HEK293T (cell line): ENCODE measurements around the gene ADAMTSL4.

ENCODE experiments used
- CTCF ChIA-PET: fragments of 350-600 bp; formaldehyde crosslinking; extraction: SDS; loops from one replicate; lab custom pipeline; 2021; ENCODE audit warnings: antibody characterized with exemption, inconsistent platforms; lab: Yijun Ruan, JAX
- POLR2A ChIA-PET: fragments of 350-600 bp; formaldehyde crosslinking; extraction: SDS; loops from one replicate; lab custom pipeline; 2020; ENCODE audit warnings: antibody characterized with exemption, inconsistent platforms; lab: Yijun Ruan, JAX
- DNase-seq: peaks from one replicate; pipeline ENCODE4 v3.0.0; 2012; ENCODE audit warnings: mixed read lengths; ENCODE audit errors: extremely low spot score
- ARNT ChIP-seq: fragments of 450-650 bp; IDR thresholded peaks from 2 replicates; pipeline ENCODE4 v1.6.1; 2017; ENCODE audit warnings: mild to moderate bottlenecking
- BHLHE40 ChIP-seq: fragments of 450-650 bp; IDR thresholded peaks from 2 replicates; pipeline ENCODE4 v1.6.1; 2016; ENCODE audit warnings: mild to moderate bottlenecking, moderate library complexity, borderline replicate concordance
- CTBP1 ChIP-seq: fragments of 450-650 bp; IDR thresholded peaks from 2 replicates; pipeline ENCODE4 v1.6.1; 2016; ENCODE audit warnings: borderline replicate concordance
- ELF4 ChIP-seq: fragments of 450-650 bp; IDR thresholded peaks from 2 replicates; pipeline ENCODE4 v1.6.1; 2017; ENCODE audit warnings: antibody characterized with exemption
- FOXA1 ChIP-seq: fragments of 450-650 bp; IDR thresholded peaks from 2 replicates; pipeline ENCODE4 v1.6.1; 2016; ENCODE audit warnings: mild to moderate bottlenecking
- FOXK2 ChIP-seq: fragments of 450-650 bp; IDR thresholded peaks from 2 replicates; pipeline ENCODE4 v1.6.1; 2016; ENCODE audit warnings: mild to moderate bottlenecking
- FOXM1 ChIP-seq: fragments of 450-650 bp; IDR thresholded peaks from 2 replicates; pipeline ENCODE4 v1.6.1; 2017; ENCODE audit warnings: mild to moderate bottlenecking, borderline replicate concordance
- HDGF ChIP-seq: fragments of 450-650 bp; IDR thresholded peaks from 2 replicates; pipeline ENCODE4 v1.6.1; 2017; ENCODE audit warnings: antibody characterized with exemption, borderline replicate concordance
- L3MBTL2 ChIP-seq: fragments of 450-650 bp; conservative IDR thresholded peaks from 2 replicates; pipeline ENCODE4 v1.6.1; 2016; ENCODE audit warnings: mild to moderate bottlenecking
- LEF1 ChIP-seq: fragments of 450-650 bp; IDR thresholded peaks from 2 replicates; pipeline ENCODE4 v1.6.1; 2017; ENCODE audit warnings: mild to moderate bottlenecking, borderline replicate concordance
- NFRKB ChIP-seq: fragments of 450-650 bp; IDR thresholded peaks from 2 replicates; pipeline ENCODE4 v1.6.1; 2016; ENCODE audit warnings: mild to moderate bottlenecking, moderate library complexity
- PKNOX1 ChIP-seq: fragments of 450-650 bp; IDR thresholded peaks from 2 replicates; pipeline ENCODE4 v1.6.1; 2016
- SP1 ChIP-seq: fragments of 450-650 bp; IDR thresholded peaks from 2 replicates; pipeline ENCODE4 v1.6.1; 2017
- SUZ12 ChIP-seq: fragments of 450-650 bp; IDR thresholded peaks from 2 replicates; pipeline ENCODE4 v1.6.1; 2016; ENCODE audit warnings: mild to moderate bottlenecking
- TARDBP ChIP-seq: fragments of 450-650 bp; IDR thresholded peaks from 2 replicates; pipeline ENCODE4 v1.6.1; 2016
- ZNF384 ChIP-seq: fragments of 450-650 bp; IDR thresholded peaks from 2 replicates; pipeline ENCODE4 v1.6.1; 2016

The ADAMTSL4 gene

GRCh38 chr1:150511985-150512660, 37.1 kb upstream of the ADAMTSL4 start:
- TF ChIP-seq BHLHE40 (no peak), LEF1 (no peak), ZNF384 (no peak), NFRKB (no peak), ELF4 (no peak), HDGF (no peak), ARNT (no peak), CTBP1 (no peak), L3MBTL2 (no peak), FOXA1 (no peak), SP1 (no peak), FOXK2 (no peak)
- CTCF ChIA-PET: no interaction called here
- no peak for DNase-seq
- POLR2A ChIA-PET: interaction anchor here (1.8 kb wide), 1 partner anchor 25 kb away, joined by 5 read pairs; the partner anchor contains the start of gene TARS2

- ChIA-PET CTCF (interaction anchor here (1.3 kb wide), 1 partner anchor 20 kb away, joined by 4 read pairs; no protein-coding TSS in a partner anchor), POLR2A (no interaction called here)
- TF ChIP-seq ARNT: no peak
- no peak for TF ChIP-seq FOXK2
- no peak for TF ChIP-seq PKNOX1
- no peak for TF ChIP-seq LEF1
- TF ChIP-seq SUZ12: no peak
- TF ChIP-seq ELF4: no peak
- no peak for TF ChIP-seq CTBP1
- no peak for TF ChIP-seq FOXA1
- TF ChIP-seq NFRKB: no peak
- TF ChIP-seq ZNF384: no peak
- TF ChIP-seq SP1: no peak
- no peak for TF ChIP-seq L3MBTL2
- no peak for DNase-seq
Measured at GRCh38 chr1:150512846-150513245, 36.4 kb upstream of the ADAMTSL4 start.

- ChIA-PET CTCF (interaction anchor here (0.9 to 1.3 kb wide), 2 partner anchors 19 to 25 kb away, joined by 3 to 4 read pairs; no protein-coding TSS in a partner anchor), POLR2A (no interaction called here)
- DNase-seq: no peak
- TF ChIP-seq PKNOX1: no peak
- no peak for TF ChIP-seq FOXA1
- no peak for TF ChIP-seq SUZ12
- no peak for TF ChIP-seq FOXM1
- no peak for TF ChIP-seq L3MBTL2
- TF ChIP-seq ARNT: no peak
- no peak for TF ChIP-seq TARDBP
- no peak for TF ChIP-seq ZNF384
- no peak for TF ChIP-seq FOXK2
- no peak for TF ChIP-seq ELF4
- no peak for TF ChIP-seq HDGF
- TF ChIP-seq CTBP1: no peak
- no peak for TF ChIP-seq LEF1
- TF ChIP-seq NFRKB: no peak
- no peak for TF ChIP-seq BHLHE40
- no peak for TF ChIP-seq SP1
Measured at GRCh38 chr1:150513351-150513791, 35.8 kb upstream of the ADAMTSL4 start.

GRCh38 chr1:150514260-150514659, 34.9 kb upstream of the ADAMTSL4 start:
- no peak for DNase-seq
- TF ChIP-seq TARDBP (no peak), CTBP1 (no peak), ZNF384 (no peak), FOXA1 (no peak), BHLHE40 (no peak), L3MBTL2 (no peak), PKNOX1 (no peak), NFRKB (no peak), LEF1 (no peak), FOXK2 (no peak), SUZ12 (no peak), ARNT (no peak), ELF4 (no peak), FOXM1 (no peak), SP1 (no peak)
- ChIA-PET CTCF (interaction anchor here (0.6 to 2.7 kb wide), 4 partner anchors 11 to 47 kb away, joined by 3 to 16 read pairs (median 4); no protein-coding TSS in a partner anchor), POLR2A (interaction anchor here (1.0 to 3.4 kb wide), 3 partner anchors 18 to 150 kb away, joined by 3 to 22 read pairs (median 13); partner anchors contain the start of genes MCL1 and RPRD2)

GRCh38 chr1:150514913-150515327, 34.3 kb upstream of the ADAMTSL4 start:
- ChIA-PET POLR2A (interaction anchor here (0.6 to 3.4 kb wide), 20 partner anchors 8 to 492 kb away, joined by 3 to 22 read pairs (median 5); partner anchors contain the start of genes ECM1, MCL1, MINDY1 and RPRD2), CTCF (interaction anchor here (1.0 to 2.7 kb wide), 3 partner anchors 18 to 481 kb away, joined by 3 to 21 read pairs (median 16); no protein-coding TSS in a partner anchor)
- TF ChIP-seq ZNF384: 0 out of 2 replicates have a peak, but pooled peaks have one; percentile 13
- TF ChIP-seq SP1: no peak
- TF ChIP-seq L3MBTL2: no peak
- no peak for DNase-seq
